ENCODE measurements around the gene SH3BP4. TPM values are rescaled to one million over a fixed set of nuclear protein-coding genes. Genes with fewer than 3 reads are reported as not detected.

The SH3BP4 gene
- total RNA-seq, 4 donors from 2014 or later: 29.3 to 63.0 (median 42.9) TPM

DNA sequence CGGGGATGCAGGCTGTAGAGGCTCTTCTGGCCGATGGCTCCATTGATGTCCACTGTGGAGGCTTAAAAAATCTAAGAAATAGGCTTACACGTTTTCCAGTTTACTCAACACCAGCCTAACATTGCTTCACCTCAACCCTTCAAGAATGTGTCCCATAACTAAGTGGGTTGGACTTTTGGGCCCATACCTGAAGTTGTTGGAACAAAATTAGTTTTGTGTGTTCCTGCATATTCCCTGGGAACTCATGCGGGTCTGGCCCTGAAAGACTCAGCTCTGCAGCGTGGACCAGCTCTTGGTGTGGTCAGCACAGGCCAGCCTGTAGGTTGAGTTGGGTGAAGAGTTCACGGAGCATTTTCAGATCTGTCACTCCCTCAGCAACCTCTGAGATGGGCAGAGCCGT, 38.5 kb downstream of the SH3BP4 start:
- ATAC-seq: no peak
- no peaks in the 10 kb centered on the region for H3K36me3 ChIP-seq
- TF ChIP-seq EP300 (IDR thresholded peaks at IDR 0.05): no peak
- TF ChIP-seq, protein P1, sequence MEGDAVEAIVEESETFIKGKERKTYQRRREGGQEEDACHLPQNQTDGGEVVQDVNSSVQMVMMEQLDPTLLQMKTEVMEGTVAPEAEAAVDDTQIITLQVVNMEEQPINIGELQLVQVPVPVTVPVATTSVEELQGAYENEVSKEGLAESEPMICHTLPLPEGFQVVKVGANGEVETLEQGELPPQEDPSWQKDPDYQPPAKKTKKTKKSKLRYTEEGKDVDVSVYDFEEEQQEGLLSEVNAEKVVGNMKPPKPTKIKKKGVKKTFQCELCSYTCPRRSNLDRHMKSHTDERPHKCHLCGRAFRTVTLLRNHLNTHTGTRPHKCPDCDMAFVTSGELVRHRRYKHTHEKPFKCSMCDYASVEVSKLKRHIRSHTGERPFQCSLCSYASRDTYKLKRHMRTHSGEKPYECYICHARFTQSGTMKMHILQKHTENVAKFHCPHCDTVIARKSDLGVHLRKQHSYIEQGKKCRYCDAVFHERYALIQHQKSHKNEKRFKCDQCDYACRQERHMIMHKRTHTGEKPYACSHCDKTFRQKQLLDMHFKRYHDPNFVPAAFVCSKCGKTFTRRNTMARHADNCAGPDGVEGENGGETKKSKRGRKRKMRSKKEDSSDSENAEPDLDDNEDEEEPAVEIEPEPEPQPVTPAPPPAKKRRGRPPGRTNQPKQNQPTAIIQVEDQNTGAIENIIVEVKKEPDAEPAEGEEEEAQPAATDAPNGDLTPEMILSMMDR (IDR thresholded peaks at IDR 0.05): no peak
- TF ChIP-seq POLR2AphosphoS5 (IDR thresholded peaks at IDR 0.05): no peak
- TF ChIP-seq POLR2A (IDR thresholded peaks at IDR 0.05): no peak
- H3K4me3 ChIP-seq: no peak overlapping the region
- no peaks in the 10 kb centered on the region for H3K27me3 ChIP-seq
- peaks cover 0 to 70% (median 3%) of the 10 kb centered on the region in 3 donors for H3K4me1 ChIP-seq
- 100% methylated on average over 2 of the region's 7 CpGs; no CpG with 5 or more reads in 1 of the 2 donors for WGBS, 2 donors (ENCODE audit: low coverage in 1 of 2)
- no peaks in the 10 kb centered on the region for H3K9me3 ChIP-seq
- peak overlapping the region in 2 of 4 donors; percentile 11 to 60 for H3K27ac ChIP-seq

DNA sequence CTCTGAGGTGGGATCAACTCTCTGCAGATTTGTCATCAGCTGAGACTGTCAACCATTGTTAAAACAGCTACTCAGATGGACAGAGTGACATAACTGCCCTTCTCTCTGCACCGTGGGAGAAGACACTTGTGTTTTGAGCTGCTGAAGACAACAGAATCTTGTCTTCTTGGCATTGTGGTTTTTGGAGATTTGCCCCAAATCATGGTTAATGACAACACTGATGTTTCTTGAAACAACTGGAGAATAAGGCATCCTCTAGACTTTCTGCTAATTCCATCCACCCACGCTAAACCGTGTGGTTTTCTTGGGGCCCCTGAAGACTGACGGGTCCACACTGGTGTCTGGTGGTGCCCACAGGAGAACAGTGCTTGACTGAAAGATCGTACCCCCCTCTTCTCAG, 39.5 kb downstream of the SH3BP4 start:
- 75% methylated on average over 1 to 2 of the region's 5 CpGs for WGBS, 2 donors (ENCODE audit: low coverage in 1 of 2)
- H3K9me3 ChIP-seq: no peaks in the 10 kb centered on the region
- no peak for ATAC-seq

DNA sequence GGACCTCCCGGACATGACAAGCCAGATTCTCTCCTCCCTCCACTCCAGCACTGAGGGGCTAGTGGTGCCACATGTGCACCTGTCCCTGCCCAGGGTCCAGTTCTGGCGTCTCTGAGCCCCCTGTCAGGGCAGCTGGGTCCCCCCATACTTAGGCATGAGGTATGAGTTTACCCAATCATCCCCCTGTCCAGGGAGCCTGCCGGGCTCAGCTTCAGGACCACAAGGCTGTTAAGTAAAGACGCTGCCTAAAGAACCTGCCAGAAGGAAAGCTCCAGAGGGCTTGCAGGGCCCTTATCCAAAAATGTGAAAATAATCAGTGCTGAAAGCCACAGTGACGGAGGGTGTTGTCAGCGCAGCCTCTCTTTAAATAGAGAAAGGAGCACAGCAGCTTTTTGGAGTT, 40.0 kb downstream of the SH3BP4 start:
- peak; percentile 14 for ATAC-seq
- no peak for TF ChIP-seq POLR2AphosphoS5 (IDR thresholded peaks at IDR 0.05)
- no peak for TF ChIP-seq POLR2A (IDR thresholded peaks at IDR 0.05)
- TF ChIP-seq, protein P1 (IDR thresholded peaks at IDR 0.05): no peak
- no peak for TF ChIP-seq EP300 (IDR thresholded peaks at IDR 0.05)
- Histone ChIP-seq H3K4me3 (no peak overlapping the region), H3K36me3 (peaks cover 0 to 4% of the 10 kb centered on the region in 2 donors), H3K9me3 (no peaks in the 10 kb centered on the region), H3K4me1 (peaks cover 0 to 84% (median 3%) of the 10 kb centered on the region in 3 donors), H3K27ac (no peak overlapping the region), H3K27me3 (no peaks in the 10 kb centered on the region)
- 30 to 40% methylated on average over 2 of the region's 6 CpGs for WGBS, 2 donors (ENCODE audit: low coverage in 1 of 2)

More for the DNA sequence above, 39.5 kb downstream of the SH3BP4 start:
- H3K36me3 ChIP-seq: no peaks in the 10 kb centered on the region
- H3K27ac ChIP-seq: no peak overlapping the region
- no peak overlapping the region for H3K4me3 ChIP-seq
- TF ChIP-seq POLR2AphosphoS5 (IDR thresholded peaks at IDR 0.05) (no peak), EP300 (IDR thresholded peaks at IDR 0.05) (no peak), POLR2A (IDR thresholded peaks at IDR 0.05) (no peak)
- TF ChIP-seq, protein P1 (IDR thresholded peaks at IDR 0.05): no peak
- peaks cover 0 to 79% (median 3%) of the 10 kb centered on the region in 3 donors for H3K4me1 ChIP-seq
- no peaks in the 10 kb centered on the region for H3K27me3 ChIP-seq

DNA sequence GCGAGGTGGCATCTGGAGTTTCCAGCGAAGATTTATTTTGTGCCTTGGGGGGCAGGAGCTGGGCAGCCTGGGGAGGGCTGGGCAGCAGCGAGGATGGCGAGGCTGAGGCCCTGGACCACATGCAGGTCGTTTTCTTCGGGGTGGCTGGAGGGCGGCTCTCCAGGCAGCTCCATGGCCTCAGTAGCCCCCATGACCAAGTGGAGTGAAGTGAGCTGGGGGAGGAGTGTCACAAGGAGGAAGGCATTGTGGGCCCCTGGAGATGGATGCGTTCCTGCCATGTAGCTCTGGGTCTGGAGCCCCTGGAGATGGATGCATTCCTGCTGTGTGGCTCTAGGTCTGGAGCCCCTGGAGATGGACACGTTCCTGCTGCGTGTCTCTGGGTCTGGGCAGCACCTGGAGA, 40.4 kb downstream of the SH3BP4 start:
- Histone ChIP-seq H3K27ac (no peak overlapping the region), H3K9me3 (no peaks in the 10 kb centered on the region), H3K4me1 (peaks cover 0 to 86% (median 3%) of the 10 kb centered on the region in 3 donors), H3K27me3 (no peaks in the 10 kb centered on the region), H3K36me3 (peaks cover 0 to 8% of the 10 kb centered on the region in 2 donors), H3K4me3 (no peak overlapping the region)
- no peak for TF ChIP-seq POLR2AphosphoS5 (IDR thresholded peaks at IDR 0.05)
- no peak for TF ChIP-seq POLR2A (IDR thresholded peaks at IDR 0.05)
- no peak for TF ChIP-seq EP300 (IDR thresholded peaks at IDR 0.05)
- TF ChIP-seq, protein P1 (IDR thresholded peaks at IDR 0.05): no peak
- no peak for ATAC-seq
- WGBS, 2 donors (ENCODE audit: low coverage in 1 of 2): 72 to 81% methylated on average over 2 to 4 of the region's 10 CpGs

DNA sequence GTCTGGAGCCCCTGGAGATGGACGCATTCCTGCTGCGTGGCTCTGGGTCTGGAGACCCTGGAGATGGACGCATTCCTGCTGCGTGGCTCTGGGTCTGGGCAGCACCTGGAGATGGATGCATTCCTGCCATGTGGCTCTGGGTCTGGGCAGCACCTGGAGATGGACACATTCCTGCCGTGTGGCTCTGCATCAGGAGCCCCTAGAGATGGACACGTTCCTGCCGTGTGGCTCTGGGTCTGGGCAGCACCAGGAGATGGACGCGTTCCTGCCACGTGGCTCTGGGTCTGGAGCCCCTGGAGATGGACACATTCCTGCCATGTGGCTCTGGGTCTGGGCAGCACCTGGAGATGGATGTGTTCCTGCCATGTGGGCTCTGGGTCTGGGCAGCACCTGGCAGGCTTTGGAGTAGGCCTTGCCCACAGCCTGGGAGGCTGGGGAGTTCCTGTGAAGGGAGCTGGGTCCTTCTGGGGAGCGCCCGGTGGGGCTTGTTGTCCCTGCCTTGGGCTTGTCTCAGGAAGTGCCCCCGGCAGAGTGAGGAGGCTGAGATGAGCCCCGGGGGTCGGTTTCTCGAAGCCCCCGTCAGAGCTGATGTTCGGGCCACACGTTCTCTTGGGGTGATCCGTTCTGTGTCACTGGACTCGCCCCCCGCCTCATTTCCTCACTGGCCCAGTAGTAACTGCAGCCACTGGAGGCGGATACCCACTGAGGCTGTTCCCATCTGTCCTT, 41.0 kb downstream of the SH3BP4 start:
- no peak overlapping the region for H3K4me3 ChIP-seq
- peaks cover 0 to 86% (median 3%) of the 10 kb centered on the region in 3 donors for H3K4me1 ChIP-seq
- no peak for ATAC-seq
- no peak for TF ChIP-seq POLR2A (IDR thresholded peaks at IDR 0.05)
- TF ChIP-seq, protein P1 (IDR thresholded peaks at IDR 0.05): no peak
- TF ChIP-seq POLR2AphosphoS5 (IDR thresholded peaks at IDR 0.05): no peak
- no peak for TF ChIP-seq EP300 (IDR thresholded peaks at IDR 0.05)
- H3K9me3 ChIP-seq: no peaks in the 10 kb centered on the region
- H3K27ac ChIP-seq: no peak overlapping the region
- H3K36me3 ChIP-seq: peaks cover 0 to 11% of the 10 kb centered on the region in 2 donors
- H3K27me3 ChIP-seq: no peaks in the 10 kb centered on the region
- no CpG with 5 or more reads among the region's 23 CpGs for WGBS, 2 donors (ENCODE audit: low coverage in 1 of 2)

Data from gastroesophageal sphincter (tissue), 4 donors.